ENCODE results near the gene SAP130. TPM values are rescaled to one million over a fixed set of nuclear protein-coding genes. Genes with fewer than 3 reads are reported as not detected.

Gene SAP130
- total RNA-seq, 1 donor from 2014 or later: 27.1 TPM

GRCh38 chr2:128026448-128027277, 1.2 kb downstream of the SAP130 start:
- no peak for TF ChIP-seq CTCF (IDR thresholded peaks at IDR 0.05)
- Mint-ChIP-seq H3K4me1 (peaks cover 18% of the 10 kb centered on the region), H3K36me3 (ENCODE audit: low read depth) (peaks cover 14% of the 10 kb centered on the region), H3K9me3 (no peaks in the 10 kb centered on the region), H3K4me3 (peak overlapping the region; percentile 92), H3K27me3 (no peaks in the 10 kb centered on the region), H3K27ac (peak overlapping the region; percentile 80)
- POLR2A ChIA-PET: interaction anchor here (2.9 kb wide), 1 partner anchor 64 kb away, joined by 31 read pairs; the partner anchor contains the start of gene UGGT1
- no peak for DNase-seq
- CTCF ChIA-PET: no interaction called here
- intact Hi-C loops (cut with micrococcal nuclease): loop anchor here (1.0 to 5.0 kb wide), 7 partner anchors 140 to 1369 kb away; partner anchors contain the start of genes BIN1, ERCC3, GYPC and HS6ST1
- ATAC-seq (ENCODE audit: low read depth): no peak

- ATAC-seq (ENCODE audit: low read depth) (no peak), DNase-seq (no peak)
- peaks cover 24% of the 10 kb centered on the region for H3K36me3 Mint-ChIP-seq (ENCODE audit: low read depth)
- H3K9me3 Mint-ChIP-seq: no peaks in the 10 kb centered on the region
- H3K27me3 Mint-ChIP-seq: no peaks in the 10 kb centered on the region
- no peak for TF ChIP-seq CTCF (IDR thresholded peaks at IDR 0.05)
- ChIA-PET POLR2A (interaction anchor here (0.6 to 0.7 kb wide), 2 partner anchors 34 to 52 kb away, joined by 3 to 4 read pairs; no protein-coding TSS in a partner anchor), CTCF (no interaction called here)
- H3K4me1 Mint-ChIP-seq: peaks cover 18% of the 10 kb centered on the region
- no peak overlapping the region for H3K4me3 Mint-ChIP-seq
- intact Hi-C loops (cut with micrococcal nuclease): loop anchor here (5.0 kb wide), 3 partner anchors 733 to 1368 kb away; partner anchors contain the start of genes BIN1, ERCC3 and GYPC
- H3K27ac Mint-ChIP-seq: no peak overlapping the region
Measured at GRCh38 chr2:128024816-128025215, 3.0 kb downstream of the SAP130 start.

GRCh38 chr2:128017561-128017960, 10.3 kb downstream of the SAP130 start:
- no peak for TF ChIP-seq CTCF (IDR thresholded peaks at IDR 0.05)
- Mint-ChIP-seq H3K4me3 (no peak overlapping the region), H3K27me3 (no peaks in the 10 kb centered on the region), H3K4me1 (no peaks in the 10 kb centered on the region), H3K27ac (no peak overlapping the region), H3K36me3 (ENCODE audit: low read depth) (peaks cover 65% of the 10 kb centered on the region), H3K9me3 (no peaks in the 10 kb centered on the region)
- DNase-seq (no peak), ATAC-seq (ENCODE audit: low read depth) (no peak)
- POLR2A ChIA-PET: interaction anchor here (0.7 to 1.2 kb wide), 2 partner anchors 73 to 313 kb away, joined by 4 to 7 read pairs; partner anchors contain the start of gene UGGT1
- CTCF ChIA-PET: no interaction called here
- intact Hi-C loops (cut with micrococcal nuclease): no loop called here

- Mint-ChIP-seq H3K4me1 (no peaks in the 10 kb centered on the region), H3K36me3 (ENCODE audit: low read depth) (peaks cover 66% of the 10 kb centered on the region), H3K27ac (no peak overlapping the region), H3K9me3 (no peaks in the 10 kb centered on the region), H3K4me3 (no peak overlapping the region), H3K27me3 (no peaks in the 10 kb centered on the region)
- intact Hi-C loops (cut with micrococcal nuclease): no loop called here
- ATAC-seq (ENCODE audit: low read depth) (no peak), DNase-seq (no peak)
- ChIA-PET CTCF (no interaction called here), POLR2A (interaction anchor here (0.7 kb wide), 1 partner anchor 301 kb away, joined by 6 read pairs; no protein-coding TSS in a partner anchor)
- no peak for TF ChIP-seq CTCF (IDR thresholded peaks at IDR 0.05)
Measured at GRCh38 chr2:128016620-128017019, 11.2 kb downstream of the SAP130 start.

GRCh38 chr2:128012698-128013097, 15.2 kb downstream of the SAP130 start:
- TF ChIP-seq CTCF (IDR thresholded peaks at IDR 0.05): no peak
- peaks cover 89% of the 10 kb centered on the region for H3K36me3 Mint-ChIP-seq (ENCODE audit: low read depth)
- CTCF ChIA-PET: no interaction called here

More at GRCh38 chr2:128012698-128013097, 15.2 kb downstream of the SAP130 start:
- DNase-seq: no peak
- intact Hi-C loops (cut with micrococcal nuclease): no loop called here
- Mint-ChIP-seq H3K27me3 (no peaks in the 10 kb centered on the region), H3K27ac (no peak overlapping the region), H3K4me1 (no peaks in the 10 kb centered on the region), H3K9me3 (no peaks in the 10 kb centered on the region), H3K4me3 (no peak overlapping the region)
- no peak for ATAC-seq (ENCODE audit: low read depth)
- POLR2A ChIA-PET: no interaction called here
